ENCODE data around the gene ACOT7.

- no peak; the same call in 1 of the 2 replicates for TF ChIP-seq ZNF121 (CRISPR knock-in tag; IDR thresholded peaks at IDR 0.05)
- no peak for TF ChIP-seq CTCF (IDR thresholded peaks at IDR 0.05)
- TF ChIP-seq JUN (CRISPR knock-in tag; IDR thresholded peaks at IDR 0.05) = no peak
- no peak for TF ChIP-seq ESRRA (CRISPR knock-in tag; IDR thresholded peaks at IDR 0.05; ENCODE audit: borderline replicate concordance)
- no peak for TF ChIP-seq ATF2 (CRISPR knock-in tag; IDR thresholded peaks at IDR 0.05; ENCODE audit: borderline replicate concordance, low read depth)
- no peak for TF ChIP-seq MAX (CRISPR knock-in tag; IDR thresholded peaks at IDR 0.05)
- TF ChIP-seq IRF2 (CRISPR knock-in tag; IDR thresholded peaks at IDR 0.05; ENCODE audit: borderline replicate concordance, low read depth) = no peak
- no peak for TF ChIP-seq E2F4 (CRISPR knock-in tag; IDR thresholded peaks at IDR 0.05; ENCODE audit: borderline replicate concordance, low read depth)
- TF ChIP-seq SOX15 (CRISPR knock-in tag; IDR thresholded peaks at IDR 0.05) = no peak
- TF ChIP-seq NR2C2 (CRISPR knock-in tag; IDR thresholded peaks at IDR 0.05) = no peak
- TF ChIP-seq NFE2L1 (CRISPR knock-in tag; IDR thresholded peaks at IDR 0.05) = no peak
- TF ChIP-seq ZNF512 (CRISPR knock-in tag; IDR thresholded peaks at IDR 0.05; ENCODE audit: borderline replicate concordance) = no peak
- no peak for TF ChIP-seq FOXP1 (CRISPR knock-in tag; IDR thresholded peaks at IDR 0.05; ENCODE audit: borderline replicate concordance)
Observed at GRCh38 chr1:6285336-6285735, 108.2 kb downstream of the ACOT7 start.
